IPS DF 4.7 (cell line): ENCODE results near the gene GARIN5B.

Experiments used
- DNase-seq: peaks from one replicate; pipeline ENCODE4 v3.0.0-alpha.2; 2013; ENCODE audit warnings: low spot score; ENCODE audit errors: extremely low read depth

The GARIN5B gene

GRCh38 chr19:55324662-55325061 is 38.4 kb downstream of the GARIN5B start:
- DNase-seq, result no peak

- DNase-seq, result no peak
These were observed 40.7 kb downstream of the GARIN5B start for GRCh38 chr19:55322204-55322885.

GRCh38 chr19:55321466-55322137 is 41.5 kb downstream of the GARIN5B start:
- no peak for DNase-seq

GRCh38 chr19:55320844-55321419 is 42.1 kb downstream of the GARIN5B start:
- no peak for DNase-seq

- no peak for DNase-seq
These were observed 43.3 kb downstream of the GARIN5B start for GRCh38 chr19:55319785-55320184.

GRCh38 chr19:55316646-55317045 is 46.4 kb downstream of the GARIN5B start:
- no peak for DNase-seq

GRCh38 chr19:55315956-55316525 is 47.0 kb downstream of the GARIN5B start:
- no peak for DNase-seq

GRCh38 chr19:55314396-55314795 is 48.7 kb downstream of the GARIN5B start:
- no peak for DNase-seq

- no peak for DNase-seq
These were observed 50.2 kb downstream of the GARIN5B start for GRCh38 chr19:55312621-55313512.

- DNase-seq, result no peak
These were observed 51.3 kb downstream of the GARIN5B start for GRCh38 chr19:55311797-55312196.

- no peak for DNase-seq
These were observed 51.7 kb downstream of the GARIN5B start for GRCh38 chr19:55311397-55311796.

- no peak for DNase-seq
These were observed 52.6 kb downstream of the GARIN5B start for GRCh38 chr19:55310498-55310897.

GRCh38 chr19:55309448-55309847 is 53.6 kb downstream of the GARIN5B start:
- no peak for DNase-seq

GRCh38 chr19:55308281-55308680 is 54.8 kb downstream of the GARIN5B start:
- DNase-seq, result no peak

- no peak for DNase-seq
These were observed 56.3 kb downstream of the GARIN5B start for GRCh38 chr19:55306712-55307111.

- no peak for DNase-seq
These were observed 57.0 kb downstream of the GARIN5B start for GRCh38 chr19:55305983-55306562.

- DNase-seq, result no peak
These were observed 57.6 kb downstream of the GARIN5B start for GRCh38 chr19:55305491-55305890.

- DNase-seq, result no peak
These were observed 58.1 kb downstream of the GARIN5B start for GRCh38 chr19:55304980-55305379.
